Vagina (tissue), 2 donors: ENCODE results near the gene SLC36A2.

Experiments
- CTCF ChIP-seq, 3 experiments: fragments of 450-650 bp in 2 of 3; fragments of 200-600 bp in 1 of 3; sonication (generic) in 1 of 3; IDR thresholded peaks; one replicate each; pipeline ENCODE4 v1.5.1; 2017 to 2019; ENCODE audit warnings: antibody characterized with exemption in 3 of 3, mild to moderate bottlenecking in 2 of 3, moderate library complexity in 2 of 3
- POLR2A ChIP-seq, 2 donors: fragments of 450-650 bp; IDR thresholded peaks; one replicate each; pipeline ENCODE4 v1.6.1; 2017; ENCODE audit warnings: antibody characterized with exemption in 2 of 2, mild to moderate bottlenecking in 2 of 2, moderate library complexity in 2 of 2

GRCh38 chr5:151270599-151270998 is 76.8 kb downstream of the SLC36A2 start:
- TF ChIP-seq CTCF (IDR thresholded peaks at IDR 0.05) (no peak), POLR2A (IDR thresholded peaks at IDR 0.05) (no peak)
